ENCODE data around the gene TMEM121.
"Not testable (repeated sequence)": the region's sequence is repeated elsewhere in the genome, so short reads cannot be mapped to it uniquely, and the experiment has no call there.

TMEM121 gene

GRCh38 chr14:105549481-105549880, 23.1 kb downstream of the TMEM121 start:
- Histone ChIP-seq H3K27me3 (ENCODE audit: low read length) (no peaks in the 10 kb centered on the region), H3K9me2 (replicated peaks; ENCODE audit: insufficient read depth, low read length) (no peaks in the 10 kb centered on the region), H3K9me3 (ENCODE audit: insufficient read depth, low read length) (no peaks in the 10 kb centered on the region), H3K4me2 (ENCODE audit: low read depth, low read length, poor library complexity, severe bottlenecking) (no peak overlapping the region), H3K36me3 (ENCODE audit: low read length) (no peaks in the 10 kb centered on the region), H3K9ac (ENCODE audit: low read length) (no peak overlapping the region), H4K20me1 (ENCODE audit: low read depth, low read length) (no peaks in the 10 kb centered on the region), H3F3A (ENCODE audit: insufficient read depth) (0 out of 2 replicates have a peak, but pooled peaks cover 3% of the 10 kb centered on the region), H3K4me3 (ENCODE audit: insufficient read depth, low read length, poor library complexity, severe bottlenecking) (no peak overlapping the region), H2AFZ (ENCODE audit: low read depth, low read length, severe bottlenecking) (no peak overlapping the region), H3K27ac (ENCODE audit: low read depth, low read length) (no peak overlapping the region), H3K79me2 (ENCODE audit: insufficient read depth, low read length) (no peaks in the 10 kb centered on the region)
- TF ChIP-seq CTCF (IDR thresholded peaks at IDR 0.05; ENCODE audit: insufficient read depth, low read length, poor library complexity, severe bottlenecking) = no peak
- TF ChIP-seq EZH2phosphoT487 (conservative IDR thresholded peaks at IDR 0.05; ENCODE audit: low read length) = no peak

GRCh38 chr14:105554022-105554421, 27.6 kb downstream of the TMEM121 start:
- Histone ChIP-seq H3K27me3 (ENCODE audit: low read length) (no peaks in the 10 kb centered on the region), H3K4me3 (ENCODE audit: insufficient read depth, low read length, poor library complexity, severe bottlenecking) (no peak overlapping the region), H3K9me2 (replicated peaks; ENCODE audit: insufficient read depth, low read length) (no peaks in the 10 kb centered on the region), H3K27ac (ENCODE audit: low read depth, low read length) (no peak overlapping the region), H3K9ac (ENCODE audit: low read length) (no peak overlapping the region), H3F3A (ENCODE audit: insufficient read depth) (0 out of 2 replicates have a peak, but pooled peaks cover 3% of the 10 kb centered on the region), H3K9me3 (ENCODE audit: insufficient read depth, low read length) (no peaks in the 10 kb centered on the region), H3K79me2 (ENCODE audit: insufficient read depth, low read length) (no peaks in the 10 kb centered on the region), H3K4me2 (ENCODE audit: low read depth, low read length, poor library complexity, severe bottlenecking) (no peak overlapping the region), H4K20me1 (ENCODE audit: low read depth, low read length) (no peaks in the 10 kb centered on the region), H3K36me3 (ENCODE audit: low read length) (no peaks in the 10 kb centered on the region), H2AFZ (ENCODE audit: low read depth, low read length, severe bottlenecking) (no peak overlapping the region)
- no peak for TF ChIP-seq EZH2phosphoT487 (conservative IDR thresholded peaks at IDR 0.05; ENCODE audit: low read length)
- TF ChIP-seq CTCF (IDR thresholded peaks at IDR 0.05; ENCODE audit: insufficient read depth, low read length, poor library complexity, severe bottlenecking) = no peak

- Histone ChIP-seq H3K9me3 (ENCODE audit: insufficient read depth, low read length) (no peaks in the 10 kb centered on the region), H3K4me3 (ENCODE audit: insufficient read depth, low read length, poor library complexity, severe bottlenecking) (no peak overlapping the region), H2AFZ (ENCODE audit: low read depth, low read length, severe bottlenecking) (no peak overlapping the region), H3F3A (ENCODE audit: insufficient read depth) (0 out of 2 replicates have a peak, but pooled peaks cover 3% of the 10 kb centered on the region), H3K79me2 (ENCODE audit: insufficient read depth, low read length) (no peaks in the 10 kb centered on the region), H3K36me3 (ENCODE audit: low read length) (no peaks in the 10 kb centered on the region), H3K9me2 (replicated peaks; ENCODE audit: insufficient read depth, low read length) (no peaks in the 10 kb centered on the region), H3K27me3 (ENCODE audit: low read length) (no peaks in the 10 kb centered on the region), H3K4me2 (ENCODE audit: low read depth, low read length, poor library complexity, severe bottlenecking) (no peak overlapping the region), H3K9ac (ENCODE audit: low read length) (no peak overlapping the region), H3K27ac (ENCODE audit: low read depth, low read length) (no peak overlapping the region), H4K20me1 (ENCODE audit: low read depth, low read length) (no peaks in the 10 kb centered on the region)
- TF ChIP-seq CTCF (IDR thresholded peaks at IDR 0.05; ENCODE audit: insufficient read depth, low read length, poor library complexity, severe bottlenecking) (no peak), EZH2phosphoT487 (conservative IDR thresholded peaks at IDR 0.05; ENCODE audit: low read length) (no peak)
These were observed 28.1 kb downstream of the TMEM121 start for GRCh38 chr14:105554523-105554922.

- H3F3A ChIP-seq (ENCODE audit: insufficient read depth); H3K4me3 ChIP-seq (ENCODE audit: insufficient read depth, low read length, poor library complexity, severe bottlenecking); H4K20me1 ChIP-seq (ENCODE audit: low read depth, low read length); H3K27me3 ChIP-seq (ENCODE audit: low read length); H3K36me3 ChIP-seq (ENCODE audit: low read length); H2AFZ ChIP-seq (ENCODE audit: low read depth, low read length, severe bottlenecking); H3K27ac ChIP-seq (ENCODE audit: low read depth, low read length); H3K9me2 ChIP-seq (replicated peaks; ENCODE audit: insufficient read depth, low read length); H3K4me2 ChIP-seq (ENCODE audit: low read depth, low read length, poor library complexity, severe bottlenecking); H3K9ac ChIP-seq (ENCODE audit: low read length); H3K9me3 ChIP-seq (ENCODE audit: insufficient read depth, low read length); H3K79me2 ChIP-seq (ENCODE audit: insufficient read depth, low read length): not testable (repeated sequence)
These were observed 31.3 kb downstream of the TMEM121 start for GRCh38 chr14:105557671-105558070.
